Vagina (tissue), 2 donors: ENCODE results near the gene AUH.

ENCODE experiments used
- POLR2A ChIP-seq, 2 donors: fragments of 450-650 bp; IDR thresholded peaks; one replicate each; pipeline ENCODE4 v1.6.1; 2017; ENCODE audit warnings: antibody characterized with exemption in 2 of 2, mild to moderate bottlenecking in 2 of 2, moderate library complexity in 2 of 2
- TF ChIP-seq, protein P1 (sequence below), 3 experiments: fragments of 450-650 bp in 2 of 3; fragments of 200-600 bp in 1 of 3; sonication (generic) in 1 of 3; IDR thresholded peaks; one replicate each; pipeline ENCODE4 v1.5.1; 2017 to 2019; ENCODE audit warnings: antibody characterized with exemption in 3 of 3, mild to moderate bottlenecking in 2 of 3, moderate library complexity in 2 of 3

DNA sequence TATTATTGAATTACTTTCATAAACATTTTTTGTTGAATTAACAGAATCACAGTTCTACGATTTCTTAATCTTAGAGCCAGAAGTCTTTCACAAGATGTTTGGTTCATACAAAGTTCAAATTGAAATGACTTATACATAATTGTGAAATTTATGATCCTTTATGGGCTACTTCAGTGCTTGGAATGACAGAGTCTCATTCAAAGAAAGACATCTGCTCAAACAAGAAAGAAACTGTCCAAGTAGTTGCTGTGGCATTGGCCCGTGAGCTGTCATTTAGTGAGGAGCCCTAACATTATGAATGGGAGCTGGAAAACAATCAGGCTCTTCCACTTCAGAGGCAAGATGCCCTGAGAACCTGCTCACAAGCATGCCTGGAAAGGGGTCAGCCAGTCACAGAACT lies 63.4 kb downstream of the AUH start:
- TF ChIP-seq POLR2A (IDR thresholded peaks at IDR 0.05): no peak
- TF ChIP-seq, protein P1, sequence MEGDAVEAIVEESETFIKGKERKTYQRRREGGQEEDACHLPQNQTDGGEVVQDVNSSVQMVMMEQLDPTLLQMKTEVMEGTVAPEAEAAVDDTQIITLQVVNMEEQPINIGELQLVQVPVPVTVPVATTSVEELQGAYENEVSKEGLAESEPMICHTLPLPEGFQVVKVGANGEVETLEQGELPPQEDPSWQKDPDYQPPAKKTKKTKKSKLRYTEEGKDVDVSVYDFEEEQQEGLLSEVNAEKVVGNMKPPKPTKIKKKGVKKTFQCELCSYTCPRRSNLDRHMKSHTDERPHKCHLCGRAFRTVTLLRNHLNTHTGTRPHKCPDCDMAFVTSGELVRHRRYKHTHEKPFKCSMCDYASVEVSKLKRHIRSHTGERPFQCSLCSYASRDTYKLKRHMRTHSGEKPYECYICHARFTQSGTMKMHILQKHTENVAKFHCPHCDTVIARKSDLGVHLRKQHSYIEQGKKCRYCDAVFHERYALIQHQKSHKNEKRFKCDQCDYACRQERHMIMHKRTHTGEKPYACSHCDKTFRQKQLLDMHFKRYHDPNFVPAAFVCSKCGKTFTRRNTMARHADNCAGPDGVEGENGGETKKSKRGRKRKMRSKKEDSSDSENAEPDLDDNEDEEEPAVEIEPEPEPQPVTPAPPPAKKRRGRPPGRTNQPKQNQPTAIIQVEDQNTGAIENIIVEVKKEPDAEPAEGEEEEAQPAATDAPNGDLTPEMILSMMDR (IDR thresholded peaks at IDR 0.05): no peak
